Body of pancreas (tissue), 4 donors: ENCODE data around the gene ADGRV1.

ENCODE experiments used
- CTCF ChIP-seq, 7 experiments: fragments of 450-650 bp in 4 of 7; fragments of 200-600 bp in 3 of 7; sonication (generic) in 3 of 7; IDR thresholded peaks; one replicate each; pipeline ENCODE4 v1.5.1; 2016 to 2019; ENCODE audit warnings: antibody characterized with exemption in 7 of 7
- POLR2A ChIP-seq, 3 donors: fragments of 450-650 bp; IDR thresholded peaks; one replicate each; pipeline ENCODE4 v1.6.1; 2016; ENCODE audit warnings: antibody characterized with exemption in 3 of 3, mild to moderate bottlenecking in 2 of 3

DNA sequence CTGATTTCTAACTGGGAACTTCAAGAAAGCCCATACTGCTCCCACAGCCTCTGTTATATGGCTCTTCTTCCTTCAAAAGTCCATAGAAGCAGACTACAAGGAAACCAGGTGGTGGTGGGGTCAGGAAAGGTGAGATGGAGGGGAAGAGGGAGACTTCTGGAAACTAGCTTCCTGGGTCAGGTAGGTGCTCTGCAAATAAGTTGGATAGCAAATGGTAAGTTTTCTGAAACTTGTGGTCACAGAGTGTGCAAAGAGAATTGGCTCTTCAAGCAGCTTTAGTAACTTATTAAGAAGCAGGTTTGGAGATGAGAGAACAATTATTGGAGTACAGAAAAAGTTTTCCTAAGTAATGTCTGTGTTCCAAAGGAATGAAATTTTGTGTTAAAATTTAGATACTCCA is 316.9 kb downstream of the ADGRV1 start:
- no peak for TF ChIP-seq CTCF (IDR thresholded peaks at IDR 0.05)
- no peak for TF ChIP-seq POLR2A (IDR thresholded peaks at IDR 0.05)
